ENCODE data around the gene DIS3L2. TPM values are rescaled to one million over a fixed set of nuclear protein-coding genes. Genes with fewer than 3 reads are reported as not detected.

The DIS3L2 gene
- total RNA-seq, 2 donors from 2014 or later = 39.5 to 42.4 TPM

DNA sequence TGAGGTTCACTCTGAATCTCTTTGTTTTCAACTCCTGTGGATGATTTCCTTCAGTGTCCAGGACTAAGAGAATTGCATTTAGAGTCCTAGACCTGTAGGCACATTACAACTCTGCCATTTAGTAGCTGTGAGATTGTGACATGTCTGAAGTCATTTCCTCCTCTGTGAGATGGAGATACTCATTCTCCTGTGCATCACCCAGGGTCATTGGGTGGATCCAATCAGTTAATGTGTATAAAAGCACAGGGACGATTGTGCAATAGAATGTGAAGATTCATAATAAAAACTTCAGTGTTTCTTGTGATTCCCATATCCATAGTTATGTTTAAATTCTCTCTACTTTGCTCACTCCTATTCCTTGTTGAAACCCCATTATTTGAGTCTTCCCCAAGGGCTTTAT is 113.6 kb downstream of the DIS3L2 start:
- Histone ChIP-seq H3K9ac (ENCODE audit: extremely low read depth, low read length, poor library complexity, severe bottlenecking) (no peak overlapping the region), H3K4me3 (ENCODE audit: low read length) (no peak overlapping the region), H3K36me3 (ENCODE audit: control insufficient read depth, insufficient read depth, low read length) (no peaks in the 10 kb centered on the region), H3K27me3 (ENCODE audit: control insufficient read depth, insufficient read depth, low read length, poor library complexity, severe bottlenecking) (no peaks in the 10 kb centered on the region), H3K4me1 (ENCODE audit: control insufficient read depth, insufficient read depth, low read length) (peaks cover 3% of the 10 kb centered on the region), H3K27ac (ENCODE audit: low read depth, low read length) (no peak overlapping the region), H3K9me3 (ENCODE audit: control insufficient read depth, low read length) (no peaks in the 10 kb centered on the region)
- Mint-ChIP-seq H3K4me1 (peaks cover 13% of the 10 kb centered on the region), H3K27me3 (ENCODE audit: insufficient read depth) (no peaks in the 10 kb centered on the region), H3K9me3 (no peaks in the 10 kb centered on the region), H3K27ac (no peak overlapping the region), H3K36me3 (ENCODE audit: low read depth) (no peaks in the 10 kb centered on the region), H3K4me3 (no peak overlapping the region)
- 92% methylated on average over 1 of the region's 1 CpG; no CpG with 5 or more reads in 1 of the 2 experiments for WGBS, 2 experiments (ENCODE audit: insufficient coverage in 1 of 2, insufficient read length in 1 of 2)
- no peak for DNase-seq
- TF ChIP-seq, protein P1, sequence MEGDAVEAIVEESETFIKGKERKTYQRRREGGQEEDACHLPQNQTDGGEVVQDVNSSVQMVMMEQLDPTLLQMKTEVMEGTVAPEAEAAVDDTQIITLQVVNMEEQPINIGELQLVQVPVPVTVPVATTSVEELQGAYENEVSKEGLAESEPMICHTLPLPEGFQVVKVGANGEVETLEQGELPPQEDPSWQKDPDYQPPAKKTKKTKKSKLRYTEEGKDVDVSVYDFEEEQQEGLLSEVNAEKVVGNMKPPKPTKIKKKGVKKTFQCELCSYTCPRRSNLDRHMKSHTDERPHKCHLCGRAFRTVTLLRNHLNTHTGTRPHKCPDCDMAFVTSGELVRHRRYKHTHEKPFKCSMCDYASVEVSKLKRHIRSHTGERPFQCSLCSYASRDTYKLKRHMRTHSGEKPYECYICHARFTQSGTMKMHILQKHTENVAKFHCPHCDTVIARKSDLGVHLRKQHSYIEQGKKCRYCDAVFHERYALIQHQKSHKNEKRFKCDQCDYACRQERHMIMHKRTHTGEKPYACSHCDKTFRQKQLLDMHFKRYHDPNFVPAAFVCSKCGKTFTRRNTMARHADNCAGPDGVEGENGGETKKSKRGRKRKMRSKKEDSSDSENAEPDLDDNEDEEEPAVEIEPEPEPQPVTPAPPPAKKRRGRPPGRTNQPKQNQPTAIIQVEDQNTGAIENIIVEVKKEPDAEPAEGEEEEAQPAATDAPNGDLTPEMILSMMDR (conservative IDR thresholded peaks at IDR 0.05) = no peak

DNA sequence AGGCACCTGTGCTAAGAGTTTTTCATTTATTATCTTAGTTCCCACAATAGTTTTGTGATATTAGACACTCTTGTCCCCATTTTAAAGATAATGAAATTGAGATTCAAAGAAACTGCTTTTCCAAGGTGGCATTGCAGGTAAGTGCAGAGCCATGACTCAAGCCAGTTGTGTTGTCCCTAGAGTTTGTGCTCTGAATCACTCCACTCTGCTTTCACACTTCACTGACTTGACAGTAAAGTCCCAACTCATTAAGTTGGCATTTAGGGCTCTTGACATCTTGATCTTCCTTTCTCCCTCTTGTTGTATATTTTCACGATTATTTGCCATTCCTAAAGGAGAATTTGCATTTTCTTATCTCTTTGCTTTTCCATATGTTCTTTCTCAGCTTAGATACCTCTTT is 114.3 kb downstream of the DIS3L2 start:
- H3K9me3 ChIP-seq (ENCODE audit: control insufficient read depth, low read length) = no peaks in the 10 kb centered on the region
- Mint-ChIP-seq H3K27ac (no peak overlapping the region), H3K9me3 (no peaks in the 10 kb centered on the region), H3K27me3 (ENCODE audit: insufficient read depth) (no peaks in the 10 kb centered on the region), H3K36me3 (ENCODE audit: low read depth) (no peaks in the 10 kb centered on the region), H3K4me3 (no peak overlapping the region), H3K4me1 (peaks cover 13% of the 10 kb centered on the region)
- peaks cover 3% of the 10 kb centered on the region for H3K4me1 ChIP-seq (ENCODE audit: control insufficient read depth, insufficient read depth, low read length)
- H3K36me3 ChIP-seq (ENCODE audit: control insufficient read depth, insufficient read depth, low read length) = no peaks in the 10 kb centered on the region
- no peak overlapping the region for H3K4me3 ChIP-seq (ENCODE audit: low read length)
- TF ChIP-seq, protein P1 (conservative IDR thresholded peaks at IDR 0.05) = no peak
- no peak for DNase-seq
- WGBS, 2 experiments (ENCODE audit: insufficient coverage in 1 of 2, insufficient read length in 1 of 2) = 85 to 94% methylated on average over 1 of the region's 1 CpG
- H3K27ac ChIP-seq (ENCODE audit: low read depth, low read length) = no peak overlapping the region
- H3K9ac ChIP-seq (ENCODE audit: extremely low read depth, low read length, poor library complexity, severe bottlenecking) = no peak overlapping the region
- H3K27me3 ChIP-seq (ENCODE audit: control insufficient read depth, insufficient read depth, low read length, poor library complexity, severe bottlenecking) = no peaks in the 10 kb centered on the region

DNA sequence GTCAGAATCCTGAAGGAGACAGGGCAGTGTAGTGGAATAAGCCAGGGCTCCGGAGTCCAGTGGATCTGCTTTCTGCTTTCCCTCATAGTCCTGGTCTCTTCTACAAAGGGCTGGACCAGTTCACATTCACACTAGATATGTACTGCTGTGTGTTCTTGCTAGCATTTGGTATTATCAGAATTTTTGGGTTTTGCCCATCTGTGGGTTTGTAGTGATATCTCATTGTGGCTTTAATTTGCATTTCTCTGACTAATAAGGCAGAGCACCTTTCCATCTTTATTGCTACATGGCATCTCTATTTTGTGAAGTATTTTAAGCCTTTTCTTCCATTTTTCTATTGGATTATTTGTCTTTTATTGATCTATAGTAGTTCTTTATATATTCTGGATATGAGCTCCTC is 114.8 kb downstream of the DIS3L2 start:
- H3K27ac ChIP-seq (ENCODE audit: low read depth, low read length) = no peak overlapping the region
- H3K4me3 Mint-ChIP-seq = no peak overlapping the region
- no peak overlapping the region for H3K4me3 ChIP-seq (ENCODE audit: low read length)
- H3K27ac Mint-ChIP-seq = no peak overlapping the region
- H3K9me3 ChIP-seq (ENCODE audit: control insufficient read depth, low read length) = no peaks in the 10 kb centered on the region
- H3K4me1 ChIP-seq (ENCODE audit: control insufficient read depth, insufficient read depth, low read length) = peaks cover 3% of the 10 kb centered on the region
- no peaks in the 10 kb centered on the region for H3K27me3 Mint-ChIP-seq (ENCODE audit: insufficient read depth)
- no peaks in the 10 kb centered on the region for H3K27me3 ChIP-seq (ENCODE audit: control insufficient read depth, insufficient read depth, low read length, poor library complexity, severe bottlenecking)
- DNase-seq = no peak
- peaks cover 13% of the 10 kb centered on the region for H3K4me1 Mint-ChIP-seq
- WGBS, 2 experiments (ENCODE audit: insufficient coverage in 1 of 2, insufficient read length in 1 of 2) = 100% methylated on average over 1 of the region's 1 CpG
- TF ChIP-seq, protein P1 (conservative IDR thresholded peaks at IDR 0.05) = no peak
- no peaks in the 10 kb centered on the region for H3K36me3 ChIP-seq (ENCODE audit: control insufficient read depth, insufficient read depth, low read length)
- peaks cover 2% of the 10 kb centered on the region for H3K9me3 Mint-ChIP-seq
- H3K9ac ChIP-seq (ENCODE audit: extremely low read depth, low read length, poor library complexity, severe bottlenecking) = no peak overlapping the region
- H3K36me3 Mint-ChIP-seq (ENCODE audit: low read depth) = no peaks in the 10 kb centered on the region

Data from endodermal cell (in vitro differentiated cells).